Chondrocyte (in vitro differentiated cells): ENCODE results near the gene TMEM178B. TPM values are rescaled to one million over a fixed set of nuclear protein-coding genes. Genes with fewer than 3 reads are reported as not detected.

Experiments
- DNase-seq: peaks from one replicate; pipeline ENCODE4 v3.0.0; 2021; ENCODE audit warnings: mixed read lengths, low spot score
- H3K27ac Mint-ChIP-seq: one replicate; pipeline ENCODE4 v1.8.0; 2021; ENCODE audit warnings: mild to moderate bottlenecking, moderate library complexity, mixed read lengths; ENCODE audit not compliant: unreplicated experiment
- H3K27me3 Mint-ChIP-seq: 2 replicates; pipeline ENCODE4 v1.8.0; 2021; ENCODE audit warnings: low read depth, mixed read lengths
- H3K36me3 Mint-ChIP-seq: 2 replicates; pipeline ENCODE4 v1.8.0; 2021; ENCODE audit warnings: low read depth, mixed read lengths
- H3K4me1 Mint-ChIP-seq: 2 replicates; pipeline ENCODE4 v1.8.0; 2021; ENCODE audit warnings: low read depth, mild to moderate bottlenecking, mixed read lengths
- H3K4me3 Mint-ChIP-seq: one replicate; pipeline ENCODE4 v1.8.0; 2021; ENCODE audit warnings: mild to moderate bottlenecking, moderate library complexity, mixed read lengths; ENCODE audit not compliant: unreplicated experiment
- H3K9me3 Mint-ChIP-seq: 2 replicates; pipeline ENCODE4 v1.8.0; 2021; ENCODE audit warnings: low read depth, mixed read lengths
- total RNA-seq: library from RNA; stranded (reverse); gene quantifications from 3 replicates; pipeline ENCODE4 v1.2.1, GENCODE V29; 2021
- TF ChIP-seq, protein P1 (sequence below): fragments of 200-600 bp; sonication (generic); IDR thresholded peaks from 2 replicates; pipeline ENCODE4 v1.5.0; 2021; ENCODE audit warnings: antibody characterized with exemption, mild to moderate bottlenecking, moderate library complexity

The TMEM178B gene
- total RNA-seq, 1 donor from 2014 or later, result 0.92 TPM

DNA sequence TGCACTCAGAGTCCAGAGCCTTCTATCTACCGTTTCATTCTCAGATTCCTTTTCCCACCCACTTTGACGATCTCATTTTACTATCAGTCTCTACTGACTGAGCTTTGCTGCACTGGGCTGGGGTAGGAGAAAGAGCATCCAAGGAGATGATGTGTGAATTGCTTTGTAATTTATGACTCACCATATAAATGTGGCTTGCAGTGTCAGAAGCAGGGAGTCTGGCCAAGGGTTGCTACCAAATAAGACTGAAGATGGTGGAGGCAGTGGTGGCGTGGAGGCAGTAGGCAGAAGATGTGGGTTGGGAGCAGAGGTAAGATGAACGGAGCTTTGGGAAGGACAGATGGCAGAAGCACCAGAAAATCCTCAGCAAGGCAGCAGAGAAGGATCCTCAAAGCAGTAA is 404.0 kb downstream of the TMEM178B start:
- Mint-ChIP-seq H3K27ac (no peak overlapping the region), H3K36me3 (no peaks in the 10 kb centered on the region), H3K9me3 (no peaks in the 10 kb centered on the region), H3K4me3 (no peak overlapping the region), H3K27me3 (peaks cover 2% of the 10 kb centered on the region), H3K4me1 (no peaks in the 10 kb centered on the region)
- TF ChIP-seq, protein P1, sequence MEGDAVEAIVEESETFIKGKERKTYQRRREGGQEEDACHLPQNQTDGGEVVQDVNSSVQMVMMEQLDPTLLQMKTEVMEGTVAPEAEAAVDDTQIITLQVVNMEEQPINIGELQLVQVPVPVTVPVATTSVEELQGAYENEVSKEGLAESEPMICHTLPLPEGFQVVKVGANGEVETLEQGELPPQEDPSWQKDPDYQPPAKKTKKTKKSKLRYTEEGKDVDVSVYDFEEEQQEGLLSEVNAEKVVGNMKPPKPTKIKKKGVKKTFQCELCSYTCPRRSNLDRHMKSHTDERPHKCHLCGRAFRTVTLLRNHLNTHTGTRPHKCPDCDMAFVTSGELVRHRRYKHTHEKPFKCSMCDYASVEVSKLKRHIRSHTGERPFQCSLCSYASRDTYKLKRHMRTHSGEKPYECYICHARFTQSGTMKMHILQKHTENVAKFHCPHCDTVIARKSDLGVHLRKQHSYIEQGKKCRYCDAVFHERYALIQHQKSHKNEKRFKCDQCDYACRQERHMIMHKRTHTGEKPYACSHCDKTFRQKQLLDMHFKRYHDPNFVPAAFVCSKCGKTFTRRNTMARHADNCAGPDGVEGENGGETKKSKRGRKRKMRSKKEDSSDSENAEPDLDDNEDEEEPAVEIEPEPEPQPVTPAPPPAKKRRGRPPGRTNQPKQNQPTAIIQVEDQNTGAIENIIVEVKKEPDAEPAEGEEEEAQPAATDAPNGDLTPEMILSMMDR, result no peak
- no peak for DNase-seq

DNA sequence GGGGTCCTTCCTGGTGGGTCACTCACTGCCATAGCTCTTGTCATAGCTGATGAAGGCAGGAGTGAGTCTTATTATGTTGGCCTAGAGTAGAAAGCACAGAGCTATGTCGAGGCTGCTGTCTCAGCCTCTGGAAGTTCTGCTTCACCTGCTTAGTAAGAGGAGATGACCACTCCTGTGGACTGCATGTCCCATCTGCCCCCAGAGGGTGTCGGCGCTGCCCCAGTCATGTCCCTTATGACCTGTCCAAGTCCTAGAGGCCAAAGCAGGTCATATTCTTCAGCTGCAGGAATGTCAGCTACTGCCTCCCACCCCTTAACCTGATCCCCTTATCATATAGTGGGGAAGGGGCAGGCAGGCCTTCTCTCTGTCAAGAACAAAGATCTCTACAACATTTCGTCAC is 405.0 kb downstream of the TMEM178B start:
- no peak for DNase-seq
- Mint-ChIP-seq H3K9me3 (no peaks in the 10 kb centered on the region), H3K4me1 (no peaks in the 10 kb centered on the region), H3K4me3 (no peak overlapping the region), H3K36me3 (no peaks in the 10 kb centered on the region), H3K27me3 (peaks cover 2% of the 10 kb centered on the region), H3K27ac (no peak overlapping the region)
- TF ChIP-seq, protein P1, result no peak

DNA sequence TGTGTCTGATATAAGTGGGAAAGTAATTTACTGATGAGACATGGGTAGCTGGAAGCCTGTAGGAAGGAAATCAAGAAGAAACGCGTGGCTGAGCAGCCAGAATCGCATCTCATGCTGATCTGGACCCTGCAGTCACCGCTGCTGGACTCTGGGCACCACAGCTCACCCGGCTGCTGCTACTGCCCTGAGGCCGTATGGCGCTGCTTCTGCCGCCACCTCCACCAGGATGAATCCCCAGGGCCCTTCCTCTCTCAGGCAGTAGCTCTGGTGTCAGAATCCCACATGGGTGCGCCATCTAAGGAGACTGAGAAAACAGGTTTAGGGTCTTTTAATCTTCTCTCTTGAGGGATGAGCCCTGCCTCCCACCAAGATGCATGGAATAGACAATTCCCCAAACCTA is 407.1 kb downstream of the TMEM178B start:
- no peak for DNase-seq
- H3K9me3 Mint-ChIP-seq, result no peaks in the 10 kb centered on the region
- H3K4me3 Mint-ChIP-seq, result no peak overlapping the region
- peaks cover 2% of the 10 kb centered on the region for H3K27me3 Mint-ChIP-seq
- H3K36me3 Mint-ChIP-seq, result no peaks in the 10 kb centered on the region
- TF ChIP-seq, protein P1, result no peak
- H3K27ac Mint-ChIP-seq, result no peak overlapping the region
- H3K4me1 Mint-ChIP-seq, result no peaks in the 10 kb centered on the region

DNA sequence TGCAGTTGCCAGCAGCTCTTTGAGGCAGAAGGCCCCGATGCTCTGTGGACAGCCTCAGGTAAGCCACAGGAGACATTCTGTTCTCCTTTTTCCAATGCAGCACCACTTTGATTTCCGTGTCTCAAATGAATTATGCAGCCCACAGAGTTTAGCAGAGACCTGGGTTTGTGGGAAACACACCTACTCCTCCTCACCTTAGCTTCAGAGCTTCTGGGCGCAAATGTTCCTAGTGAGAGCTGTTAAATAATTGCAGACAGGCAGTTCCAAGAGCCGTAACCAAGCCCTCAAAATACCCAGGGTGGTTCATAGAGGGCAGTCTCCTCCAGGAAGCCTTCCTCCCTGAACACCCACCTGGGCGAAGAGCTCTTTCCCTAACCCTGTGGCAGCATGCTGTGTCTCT is 408.1 kb downstream of the TMEM178B start:
- DNase-seq, result no peak
- H3K4me1 Mint-ChIP-seq, result no peaks in the 10 kb centered on the region
- no peaks in the 10 kb centered on the region for H3K36me3 Mint-ChIP-seq
- peaks cover 2% of the 10 kb centered on the region for H3K27me3 Mint-ChIP-seq
- TF ChIP-seq, protein P1, result no peak
- H3K27ac Mint-ChIP-seq, result no peak overlapping the region
- H3K4me3 Mint-ChIP-seq, result no peak overlapping the region
- no peaks in the 10 kb centered on the region for H3K9me3 Mint-ChIP-seq

DNA sequence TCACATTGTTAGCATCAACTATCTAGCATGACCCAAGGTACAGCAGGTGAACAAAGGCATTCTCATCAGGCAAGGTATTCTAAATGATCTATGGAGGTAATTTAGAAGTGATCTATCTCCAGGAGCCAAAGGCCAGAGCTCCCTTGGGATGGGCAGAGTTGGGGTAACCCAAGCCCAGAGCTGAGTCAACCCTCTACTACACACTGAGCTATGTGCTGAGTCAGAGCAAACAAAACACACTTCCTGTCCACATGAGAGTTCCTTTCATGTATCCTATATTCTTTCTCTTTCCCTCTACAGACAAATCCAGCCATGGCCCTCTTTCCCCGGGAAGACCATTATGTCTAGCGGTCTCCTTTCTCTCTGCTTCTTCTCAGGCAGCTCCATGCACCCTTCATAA is 409.2 kb downstream of the TMEM178B start:
- no peak for DNase-seq
- H3K27ac Mint-ChIP-seq, result no peak overlapping the region
- H3K36me3 Mint-ChIP-seq, result no peaks in the 10 kb centered on the region
- TF ChIP-seq, protein P1, result no peak
- peaks cover 2% of the 10 kb centered on the region for H3K27me3 Mint-ChIP-seq
- no peaks in the 10 kb centered on the region for H3K9me3 Mint-ChIP-seq
- no peak overlapping the region for H3K4me3 Mint-ChIP-seq
- H3K4me1 Mint-ChIP-seq, result no peaks in the 10 kb centered on the region
